HPDE6-E6E7 (cell line): Measurements from ENCODE around the gene TRMT1.

Experiments
- DNase-seq: peaks from one replicate; pipeline ENCODE4 v3.0.0; 2011; ENCODE audit warnings: missing footprints; ENCODE audit errors: extremely low spot score

Gene TRMT1

DNA sequence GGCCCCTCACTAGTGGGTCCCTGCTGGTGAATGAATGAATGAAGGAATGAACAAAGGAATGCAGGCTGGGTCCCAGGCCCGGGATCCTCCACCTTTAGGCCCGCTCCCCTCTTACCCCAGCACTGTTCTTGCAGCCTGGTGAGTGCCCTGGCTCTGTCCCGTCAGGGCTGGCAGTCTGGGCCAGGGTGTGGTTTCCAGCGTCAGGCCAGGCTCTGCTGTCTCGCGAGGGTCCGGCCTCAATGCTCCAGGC is 14.2 kb downstream of the TRMT1 start:
- DNase-seq = no peak

DNA sequence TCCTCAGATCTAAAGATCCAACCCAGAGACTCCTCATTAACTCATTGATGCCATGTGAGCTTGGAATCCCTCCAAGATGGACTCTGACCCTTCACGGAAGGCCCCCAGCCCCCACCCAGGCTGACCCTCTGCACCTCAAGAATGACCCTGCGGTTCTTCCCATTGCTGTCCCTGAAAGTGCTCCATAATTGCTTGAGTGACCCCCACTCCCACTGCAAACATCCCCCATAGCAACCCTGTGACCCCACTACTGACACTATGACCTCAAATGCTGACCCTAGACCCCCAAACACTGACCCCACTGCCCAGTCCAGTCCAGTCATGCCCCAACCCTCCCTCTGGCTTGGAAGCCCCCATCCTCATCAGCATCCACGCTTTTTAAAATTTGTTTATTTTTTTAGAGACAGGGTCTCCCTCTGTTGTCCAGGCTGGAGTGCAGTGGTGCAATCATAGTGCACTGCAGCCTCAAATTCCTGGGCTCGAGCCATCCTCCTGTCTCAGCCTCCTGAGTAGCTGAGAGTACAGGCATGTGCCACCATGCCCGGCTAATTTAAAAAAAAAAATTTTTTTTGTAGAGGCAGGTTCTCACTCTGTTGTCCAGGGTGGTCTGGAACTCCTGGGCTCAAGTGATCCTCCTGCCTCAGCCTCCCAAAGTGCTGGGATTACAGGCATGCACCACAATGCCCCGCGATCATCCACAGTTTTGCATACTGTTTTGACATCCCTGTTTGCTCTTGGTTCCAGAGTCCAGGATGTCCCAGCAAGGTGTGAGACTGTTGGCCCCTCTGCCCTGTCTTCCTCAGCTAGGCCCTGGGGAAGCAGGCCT is 14.7 kb downstream of the TRMT1 start:
- no peak for DNase-seq

DNA sequence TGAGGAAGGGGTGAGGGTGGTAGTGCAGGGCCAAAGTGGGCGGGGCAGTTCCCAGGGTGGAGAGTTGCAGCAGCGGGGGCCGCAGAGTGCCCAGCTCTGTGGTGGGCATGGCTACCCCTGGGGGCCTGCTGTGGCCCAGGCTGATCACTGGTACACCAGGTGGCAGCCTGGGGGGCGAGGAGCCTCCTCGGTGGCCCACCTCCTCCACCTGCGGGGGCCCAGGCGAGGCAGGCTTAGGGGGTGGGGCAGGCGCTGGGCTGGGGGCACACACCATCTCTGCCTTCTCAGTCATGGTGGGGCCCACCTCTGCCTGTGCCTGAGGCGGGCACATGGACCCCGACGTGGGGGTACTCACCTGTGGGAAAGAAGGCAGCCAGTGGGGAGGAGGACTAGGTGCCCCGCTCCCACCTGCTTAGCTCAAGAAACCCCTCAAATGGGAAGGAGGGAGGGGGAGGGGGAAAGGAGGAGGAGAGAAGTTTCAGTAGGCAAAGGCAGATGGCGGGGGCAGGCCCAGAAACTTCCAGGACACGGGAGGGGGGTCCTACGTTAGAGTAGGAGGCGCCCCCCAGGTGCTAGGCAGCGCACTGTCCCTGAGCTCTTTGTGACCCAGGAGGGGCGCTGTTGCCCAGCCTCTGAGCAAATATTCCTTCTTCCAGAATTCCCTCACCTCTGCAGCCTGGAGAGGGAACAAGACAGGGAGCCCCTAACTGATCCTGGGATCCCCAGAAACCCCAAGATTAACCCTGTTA is 15.5 kb downstream of the TRMT1 start:
- no peak for DNase-seq

DNA sequence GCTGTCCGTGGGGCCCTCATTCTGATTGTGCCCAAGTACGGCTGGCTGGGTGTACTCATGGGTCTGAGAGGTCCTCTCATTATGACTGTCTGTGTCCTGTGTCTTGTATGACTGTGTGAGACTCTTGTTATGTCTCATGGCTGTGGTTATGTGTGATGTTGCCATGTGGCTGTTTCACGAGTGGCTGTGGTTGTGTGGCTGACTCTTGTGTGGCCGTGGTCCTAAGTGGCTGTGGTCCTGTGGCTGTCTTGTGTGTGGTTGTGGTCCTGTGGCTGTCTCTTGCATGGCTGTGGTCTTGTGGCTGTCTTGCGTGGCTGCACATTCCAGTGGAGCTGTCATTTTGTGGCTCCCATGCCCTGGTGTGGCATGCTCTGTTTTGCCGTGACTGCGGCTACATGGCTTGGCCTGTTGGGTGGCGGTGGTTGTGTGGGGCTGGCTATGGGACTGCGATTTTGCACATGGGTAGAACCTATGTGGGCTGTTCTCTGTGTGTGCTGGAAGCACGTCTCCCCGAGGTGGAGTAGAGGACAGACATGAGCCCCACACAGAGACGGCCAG is 16.4 kb downstream of the TRMT1 start:
- no peak for DNase-seq

DNA sequence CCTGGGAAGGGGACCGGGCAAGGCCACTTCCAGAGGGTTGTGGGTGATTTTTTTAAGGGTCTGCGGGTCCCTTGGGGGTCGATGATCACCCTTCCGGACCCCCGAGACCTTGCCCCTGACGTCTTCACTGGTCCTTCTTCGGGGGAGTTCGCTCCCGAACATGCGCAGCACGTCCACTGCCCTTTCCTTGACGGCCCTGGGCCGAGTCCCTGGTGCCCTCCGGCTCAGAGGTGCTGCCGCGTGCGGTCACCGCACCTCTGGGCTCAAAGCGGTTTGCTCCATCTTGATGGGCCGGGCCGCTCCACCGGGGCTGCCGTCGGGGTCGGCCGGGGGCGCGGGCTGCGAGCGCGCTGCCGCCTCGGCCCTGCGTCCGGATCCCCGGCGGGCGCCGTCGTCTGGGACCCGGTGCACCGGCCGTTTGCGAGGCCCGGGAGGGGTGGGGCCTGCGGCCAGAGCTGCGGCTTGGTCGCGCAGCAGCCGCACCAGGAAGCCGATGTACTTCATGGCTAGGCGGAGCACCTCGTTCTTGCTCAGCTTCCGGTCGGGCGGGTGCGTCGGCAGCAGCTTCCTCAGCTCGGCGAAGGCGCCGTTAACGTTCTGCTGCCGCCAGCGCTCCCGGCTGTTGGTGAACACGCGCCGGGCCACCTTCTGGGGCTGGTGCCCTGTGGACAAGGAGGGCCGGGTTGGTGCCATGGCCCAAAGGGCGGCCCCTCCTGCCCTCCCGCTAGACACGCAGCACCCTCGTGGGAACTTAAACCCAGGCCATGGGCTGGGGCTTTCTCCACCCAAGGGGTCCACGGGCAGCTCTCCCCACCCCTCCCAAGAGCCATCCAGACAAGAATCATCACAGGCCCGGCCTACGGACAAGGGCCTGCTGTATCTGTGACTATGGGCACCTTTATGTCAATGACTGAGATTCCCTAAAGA is 17.2 kb downstream of the TRMT1 start:
- no peak for DNase-seq

DNA sequence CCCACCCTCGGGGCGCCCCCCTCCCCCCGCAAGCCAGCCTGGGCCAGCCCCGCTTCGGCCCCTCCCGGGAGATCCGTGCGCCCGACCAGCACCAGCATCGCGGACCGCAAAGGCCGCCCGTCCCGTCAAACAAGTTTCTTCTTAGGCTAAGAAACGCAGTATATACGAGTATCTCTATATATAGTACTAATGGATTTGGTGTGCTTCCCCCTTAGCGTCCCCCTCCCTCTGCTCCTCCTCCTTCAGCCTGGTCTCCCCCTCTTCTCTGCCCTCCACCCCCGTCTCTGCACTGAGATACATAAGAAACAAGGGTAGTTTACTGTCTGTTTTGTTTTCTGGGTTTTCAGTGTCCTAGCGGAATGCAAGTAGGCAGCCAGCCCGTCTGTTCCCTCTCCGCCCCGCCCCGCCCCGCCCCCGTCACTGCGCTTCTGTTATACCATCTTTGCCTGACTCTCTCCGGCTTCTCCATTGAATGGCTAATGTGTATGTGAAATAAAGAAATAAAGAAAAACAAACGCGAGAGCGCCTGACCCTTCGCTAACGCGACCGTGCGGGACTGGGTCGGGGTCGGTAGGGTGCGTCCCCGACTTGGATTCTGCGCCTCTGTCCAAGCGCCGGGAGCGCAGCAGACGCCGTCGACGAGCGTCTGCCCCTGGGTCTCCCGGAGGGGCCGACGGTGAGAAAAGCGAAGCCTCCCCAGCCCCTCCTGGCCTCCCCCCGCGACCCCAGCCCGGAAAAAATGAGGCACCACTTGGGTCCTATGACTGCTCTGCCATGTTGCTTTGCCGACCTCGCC is 18.1 kb downstream of the TRMT1 start:
- DNase-seq = no peak

DNA sequence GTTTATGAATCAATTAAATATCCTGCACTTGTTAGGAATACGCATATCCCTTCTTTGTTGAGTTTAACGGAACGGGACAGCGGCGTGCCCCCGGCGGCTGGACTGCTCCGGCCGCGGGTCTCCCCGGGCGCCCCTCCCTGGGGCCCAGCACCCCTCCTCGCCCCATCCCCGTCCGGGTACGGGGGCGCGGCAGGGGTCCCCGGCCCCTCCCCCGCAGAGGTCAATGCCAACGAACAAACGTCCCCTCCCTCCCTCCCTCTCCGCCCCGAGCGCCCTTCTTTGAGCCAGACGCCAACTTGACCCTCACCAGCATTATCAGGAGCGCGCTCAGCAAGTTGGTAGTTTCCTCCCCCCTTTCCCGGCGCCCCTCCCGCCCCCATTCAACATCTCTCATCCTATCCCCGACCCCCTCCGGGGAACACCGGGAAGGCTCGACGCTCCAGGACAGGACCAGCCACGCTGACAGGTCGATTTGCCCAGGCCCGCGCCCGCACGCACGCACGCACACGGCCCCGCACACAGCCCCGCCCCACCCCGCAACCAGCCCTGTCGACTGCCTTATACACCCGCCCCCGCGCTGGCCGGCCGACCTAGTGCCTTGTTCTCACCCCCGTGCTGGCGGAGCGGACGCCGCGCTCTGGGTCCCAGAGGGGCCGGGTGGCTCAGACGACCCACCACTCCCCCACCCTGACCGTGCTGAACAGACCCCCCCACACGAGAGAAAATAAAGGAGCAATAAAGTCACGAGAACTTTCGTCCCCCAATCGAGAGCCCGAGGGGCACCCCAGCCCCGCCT is 18.9 kb downstream of the TRMT1 start:
- DNase-seq = no peak

DNA sequence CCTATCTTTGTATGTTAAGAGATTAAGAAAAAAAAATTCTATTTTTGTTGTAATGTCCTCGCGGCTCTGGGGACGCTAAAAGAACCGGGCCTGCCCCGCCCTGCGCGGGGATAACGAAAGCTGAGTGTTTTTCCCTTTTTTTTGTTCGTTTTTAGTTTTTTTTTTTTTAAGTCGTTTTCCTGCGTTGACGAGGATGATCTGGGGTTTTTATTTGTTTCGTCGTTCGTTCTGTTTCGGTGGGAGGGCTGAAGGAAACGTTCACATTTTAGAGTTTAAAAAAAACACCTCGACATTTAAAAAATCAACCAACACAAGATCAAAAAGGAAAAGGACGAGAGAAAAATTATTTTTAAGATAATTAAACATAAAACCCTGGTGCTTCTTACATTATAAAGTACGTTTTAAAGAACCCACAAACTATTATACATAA is 19.5 kb downstream of the TRMT1 start:
- DNase-seq = no peak

DNA sequence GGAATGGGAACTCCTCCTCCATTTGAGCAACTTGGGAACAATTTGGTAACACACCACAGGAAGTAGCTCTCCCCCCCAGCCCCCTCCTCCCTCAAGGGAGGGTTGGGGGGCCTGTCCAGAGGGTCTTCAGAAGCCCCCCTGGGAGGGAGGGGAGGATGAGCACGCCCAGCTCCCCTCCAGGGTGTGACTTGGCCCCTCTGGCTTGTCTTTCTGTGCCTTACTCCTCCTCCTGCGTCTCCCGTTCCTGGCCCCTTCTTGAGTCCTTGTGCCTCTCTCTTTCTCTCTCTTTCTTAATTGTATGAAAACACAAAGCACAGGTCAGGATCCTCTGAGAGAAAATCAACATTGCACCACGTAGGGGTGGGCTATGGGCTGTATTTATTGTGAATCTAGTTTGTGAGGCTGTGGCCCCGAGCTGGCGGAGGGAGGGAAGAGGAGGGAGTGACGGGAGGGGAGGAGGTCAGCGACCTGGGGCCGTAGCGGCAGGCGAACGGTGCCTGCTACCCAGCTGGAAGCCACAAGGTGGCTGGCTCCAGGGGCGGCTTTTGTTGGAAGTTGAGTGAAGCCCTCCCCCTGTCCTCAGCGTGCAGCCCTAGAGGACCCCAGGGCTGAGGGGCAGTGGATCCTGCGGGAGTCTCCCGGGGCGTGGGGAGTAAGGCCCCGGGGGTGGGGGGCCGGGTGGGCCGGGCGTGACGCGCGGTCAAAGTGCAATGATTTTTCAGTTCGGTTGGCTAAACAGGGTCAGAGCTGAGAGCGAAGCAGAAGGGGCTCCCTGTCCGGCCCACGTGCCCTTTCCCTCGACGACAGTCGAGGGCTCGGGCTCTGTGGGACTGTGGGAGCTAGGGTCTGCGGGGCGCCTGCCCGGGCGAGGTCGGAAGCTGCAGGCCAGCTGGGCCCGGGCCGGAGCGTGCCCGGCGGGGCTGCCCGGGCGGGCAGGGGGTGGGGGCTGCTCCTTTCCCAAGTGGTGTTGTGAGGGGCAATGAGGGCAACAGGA is 20.3 kb downstream of the TRMT1 start:
- no peak for DNase-seq

DNA sequence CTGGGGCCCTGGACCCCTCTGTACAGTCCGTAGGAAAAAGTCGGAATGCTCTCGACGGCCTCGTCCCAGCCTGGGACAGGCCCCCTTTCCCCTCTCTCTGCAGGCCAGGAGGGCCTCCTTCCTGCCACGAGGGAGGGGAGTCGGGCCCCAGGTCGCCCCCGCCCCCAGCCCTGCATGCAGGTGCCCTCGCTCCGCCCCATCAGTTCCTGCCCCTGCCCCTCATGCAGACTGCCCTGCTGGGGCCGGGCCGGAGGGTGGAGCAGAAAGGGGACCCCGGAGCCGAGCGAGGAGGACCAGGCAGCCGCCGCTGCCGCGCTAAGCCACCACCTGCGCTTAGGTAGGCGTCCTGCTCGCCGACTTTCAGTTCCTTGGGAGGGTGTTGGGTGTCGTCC is 21.2 kb downstream of the TRMT1 start:
- DNase-seq = no peak

DNA sequence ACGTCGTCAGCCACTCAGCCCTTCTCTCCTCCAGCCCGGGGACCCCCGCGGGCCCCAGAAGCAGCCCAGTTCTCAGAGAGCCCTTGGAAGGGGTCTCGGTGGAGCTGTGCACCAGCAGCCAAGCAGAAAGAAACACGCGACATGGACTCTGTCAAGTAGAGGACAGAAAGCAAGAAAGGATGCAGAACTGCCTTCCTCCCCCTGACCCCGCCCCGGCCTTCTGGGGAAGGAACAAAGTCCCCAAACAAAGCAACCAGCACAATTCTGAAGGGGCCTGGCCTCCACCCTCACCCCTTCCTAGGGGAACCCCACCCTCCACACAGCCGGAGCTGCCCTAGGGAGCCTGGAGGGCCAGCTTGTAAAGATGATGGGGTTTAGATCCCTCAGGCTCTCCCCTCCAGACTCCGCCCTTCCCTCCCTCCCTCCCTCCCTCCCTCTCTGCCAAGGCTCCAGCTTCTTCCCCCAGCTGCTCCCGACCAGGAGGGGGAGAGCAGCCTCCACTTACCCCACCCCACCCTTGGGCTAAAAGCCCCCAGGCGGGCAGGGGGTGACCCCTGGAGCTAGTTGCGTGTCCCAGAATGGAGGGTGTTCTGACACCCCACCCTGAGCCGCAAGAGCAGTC is 21.7 kb downstream of the TRMT1 start:
- no peak for DNase-seq

DNA sequence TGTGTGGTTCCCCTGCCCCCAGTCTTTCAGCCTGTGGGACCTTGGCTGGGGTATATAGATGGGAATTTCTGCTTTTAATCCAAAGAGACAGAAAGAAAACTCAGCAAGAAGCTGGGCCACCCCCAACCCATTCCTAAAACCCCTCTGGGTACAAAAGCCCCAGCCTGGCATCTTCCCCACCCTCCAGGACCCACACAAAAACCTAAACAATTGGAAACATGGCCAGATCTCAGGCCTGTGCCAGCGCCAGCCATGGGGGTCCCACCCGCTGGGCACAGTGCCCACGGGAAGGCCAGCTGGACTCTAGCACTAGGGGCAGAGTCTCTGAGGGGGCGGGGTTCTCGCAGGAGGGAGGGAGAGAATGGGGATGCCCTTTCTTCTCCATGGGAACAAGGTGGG is 22.4 kb downstream of the TRMT1 start:
- DNase-seq = no peak

DNA sequence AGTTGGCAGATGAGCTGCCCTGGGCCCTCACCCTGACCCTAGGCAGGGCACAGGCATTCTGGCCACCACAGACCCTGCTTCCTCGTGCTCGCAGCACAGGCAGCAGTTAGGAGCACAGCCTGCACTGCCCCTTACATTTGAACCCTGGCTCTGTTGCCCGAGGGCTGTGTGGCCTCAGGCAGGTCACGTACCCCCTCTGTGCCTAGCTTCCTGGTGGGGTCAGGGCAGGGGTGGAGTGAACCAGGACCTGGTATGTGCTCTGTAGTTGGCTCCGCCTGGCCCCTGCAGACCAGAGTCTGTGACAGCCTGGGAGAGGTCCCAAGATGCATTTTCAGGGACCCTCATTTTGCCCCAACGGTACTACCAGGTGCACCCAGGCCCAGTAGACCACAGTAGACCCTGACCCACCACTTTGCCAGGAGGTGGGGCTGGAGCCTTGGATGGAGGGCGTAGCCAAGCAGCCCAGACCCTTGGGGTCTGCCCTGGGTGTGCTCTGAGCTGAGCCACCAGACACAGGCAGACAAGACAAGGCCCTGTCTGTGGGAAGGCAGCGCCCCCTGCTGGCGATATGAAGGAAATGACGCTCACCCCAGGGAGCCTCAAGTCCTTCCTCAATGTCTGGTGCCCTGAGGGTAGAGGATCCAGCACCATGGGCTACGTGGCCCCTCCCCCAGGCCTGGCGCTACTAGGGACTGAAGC is 23.0 kb downstream of the TRMT1 start:
- DNase-seq = peak; percentile 68

DNA sequence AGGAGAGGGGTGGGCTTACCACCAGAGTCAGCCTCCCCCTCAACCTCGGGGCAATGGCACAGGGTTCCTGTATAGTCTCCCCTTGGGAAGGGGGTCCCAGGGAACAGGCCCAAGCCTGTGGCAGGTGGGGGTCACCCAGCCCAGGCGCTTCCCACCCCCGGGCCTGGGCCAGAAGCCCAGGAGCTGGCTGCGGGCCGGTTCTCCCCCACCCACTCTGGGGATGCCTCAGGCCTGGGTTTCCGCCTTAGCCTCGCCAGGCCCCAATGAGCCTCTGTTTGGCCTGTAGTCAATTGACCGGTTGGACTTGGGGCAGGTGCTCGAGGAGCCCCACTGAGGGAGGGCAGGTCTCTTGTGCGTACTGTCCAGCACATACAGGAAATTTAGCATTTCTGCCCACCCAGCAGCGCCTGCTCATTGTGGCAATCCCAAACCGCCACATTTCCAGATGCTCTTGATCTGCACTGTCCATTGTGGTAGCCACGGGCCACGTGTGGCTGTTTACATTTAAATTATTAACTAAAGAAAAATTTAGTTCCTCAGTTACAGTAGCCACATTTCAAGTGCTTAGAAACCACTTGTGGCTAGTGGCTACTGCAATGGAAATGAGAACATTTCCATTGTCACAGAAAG is 23.8 kb downstream of the TRMT1 start:
- DNase-seq = no peak

DNA sequence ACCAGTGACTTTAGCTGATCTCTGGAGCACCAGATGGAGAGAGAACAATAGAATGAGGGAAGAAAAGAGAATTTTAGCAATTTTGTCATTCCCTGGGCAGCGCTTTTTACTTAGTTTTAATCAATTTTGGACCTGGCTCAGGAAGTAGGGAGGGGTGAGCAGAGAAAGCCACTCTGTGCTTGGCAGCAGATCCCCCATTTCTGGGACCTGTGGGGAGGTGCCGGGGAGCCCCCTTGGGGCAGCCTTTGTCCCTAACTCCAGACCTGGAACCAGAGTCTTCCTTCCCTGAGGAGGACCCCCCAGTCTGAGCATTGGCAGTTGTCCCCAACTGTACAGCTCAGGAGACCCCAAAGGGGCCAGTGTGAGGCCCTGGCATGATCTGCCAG is 24.4 kb downstream of the TRMT1 start:
- DNase-seq = no peak

DNA sequence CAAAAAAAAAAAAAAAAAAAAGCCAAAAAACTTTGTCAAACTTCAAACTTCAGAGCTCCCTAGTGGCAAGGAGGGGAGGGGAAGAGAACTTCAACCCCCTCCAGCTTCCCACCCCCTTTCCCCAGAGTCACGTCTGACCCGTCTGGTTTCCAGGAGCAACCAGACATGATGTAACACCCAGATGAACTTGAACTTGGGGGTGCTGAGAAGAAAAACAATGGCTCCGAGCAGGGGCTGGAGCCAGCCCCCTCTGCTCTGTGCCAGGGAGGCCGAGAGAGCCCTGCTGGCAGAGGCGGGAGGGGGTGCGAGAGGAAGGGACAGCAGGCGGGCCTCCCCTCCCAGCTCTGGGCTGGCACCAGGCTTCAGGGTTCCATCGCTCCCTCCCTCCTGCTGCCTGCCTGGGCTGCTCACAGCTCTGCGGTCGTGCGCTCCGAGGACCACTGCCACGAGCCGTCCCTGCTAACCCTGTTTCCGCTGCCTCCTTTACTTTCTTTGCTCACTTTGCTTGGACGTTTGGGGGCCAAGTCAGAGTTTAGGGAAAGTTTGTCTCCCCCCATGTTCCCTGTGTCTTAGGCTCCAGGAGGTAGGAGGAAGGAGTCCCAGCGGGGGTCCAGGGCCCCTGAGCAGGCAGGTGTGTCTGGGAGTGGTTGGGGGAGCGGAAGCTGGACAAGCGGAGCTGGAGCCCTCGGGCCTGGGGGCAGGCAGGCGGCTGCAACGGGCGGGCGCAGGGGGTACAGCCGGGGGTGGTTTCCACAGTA is 25.0 kb downstream of the TRMT1 start:
- no peak for DNase-seq
